Osteoblast (primary cell): ENCODE data around the gene SMIM45.

Experiments used
- DNase-seq: peaks from one replicate; pipeline ENCODE4 v3.0.0; 2011; ENCODE audit warnings: low spot score, mixed read lengths; ENCODE audit not compliant: insufficient read length; ENCODE audit errors: missing footprints
- H2AFZ ChIP-seq: 2 replicates; pipeline ENCODE4 v1.6.0; 2011; ENCODE audit warnings: mild to moderate bottlenecking, low read length
- H3K27ac ChIP-seq: 2 replicates; pipeline ENCODE4 v1.5.1; 2011; ENCODE audit warnings: mild to moderate bottlenecking, low read depth, low read length, moderate library complexity
- H3K27me3 ChIP-seq: 2 replicates; pipeline ENCODE4 v1.6.0; 2012; ENCODE audit warnings: mild to moderate bottlenecking, control low read depth, inconsistent platforms, low read length, moderate library complexity; ENCODE audit not compliant: insufficient read depth
- H3K36me3 ChIP-seq: 2 replicates; pipeline ENCODE4 v1.5.1; 2011; ENCODE audit warnings: mild to moderate bottlenecking, low read length, control low read depth, moderate library complexity; ENCODE audit not compliant: insufficient read depth
- H3K4me1 ChIP-seq: 2 replicates; pipeline ENCODE4 v1.5.1; 2011; ENCODE audit warnings: mild to moderate bottlenecking, low read length, control low read depth, moderate library complexity; ENCODE audit not compliant: insufficient read depth
- H3K4me2 ChIP-seq: 2 replicates; pipeline ENCODE4 v1.6.0; 2011; ENCODE audit warnings: mild to moderate bottlenecking, low read length; ENCODE audit not compliant: insufficient read depth
- H3K4me3 ChIP-seq: fragments of 200-600 bp; sonication (generic); 3 replicates; pipeline ENCODE4 v1.5.1; 2012; ENCODE audit warnings: mild to moderate bottlenecking, low read length, inconsistent platforms; ENCODE audit not compliant: insufficient read depth
- H3K79me2 ChIP-seq: 2 replicates; pipeline ENCODE4 v1.6.0; 2012; ENCODE audit warnings: mild to moderate bottlenecking, low read length, control low read depth, inconsistent platforms; ENCODE audit not compliant: insufficient read depth
- H3K9me3 ChIP-seq: 2 replicates; pipeline ENCODE4 v1.5.1; 2011; ENCODE audit warnings: low read depth, low read length, control low read depth
- H4K20me1 ChIP-seq: 2 replicates; pipeline ENCODE4 v1.6.0; 2012; ENCODE audit warnings: mild to moderate bottlenecking, low read length, control low read depth; ENCODE audit not compliant: insufficient read depth
- TF ChIP-seq, protein P1 (sequence below): IDR thresholded peaks from 2 replicates; pipeline ENCODE4 v1.5.1; 2011; ENCODE audit warnings: mild to moderate bottlenecking, low read depth, low read length, moderate library complexity; ENCODE audit errors: extremely low read depth

SMIM45 gene

DNA sequence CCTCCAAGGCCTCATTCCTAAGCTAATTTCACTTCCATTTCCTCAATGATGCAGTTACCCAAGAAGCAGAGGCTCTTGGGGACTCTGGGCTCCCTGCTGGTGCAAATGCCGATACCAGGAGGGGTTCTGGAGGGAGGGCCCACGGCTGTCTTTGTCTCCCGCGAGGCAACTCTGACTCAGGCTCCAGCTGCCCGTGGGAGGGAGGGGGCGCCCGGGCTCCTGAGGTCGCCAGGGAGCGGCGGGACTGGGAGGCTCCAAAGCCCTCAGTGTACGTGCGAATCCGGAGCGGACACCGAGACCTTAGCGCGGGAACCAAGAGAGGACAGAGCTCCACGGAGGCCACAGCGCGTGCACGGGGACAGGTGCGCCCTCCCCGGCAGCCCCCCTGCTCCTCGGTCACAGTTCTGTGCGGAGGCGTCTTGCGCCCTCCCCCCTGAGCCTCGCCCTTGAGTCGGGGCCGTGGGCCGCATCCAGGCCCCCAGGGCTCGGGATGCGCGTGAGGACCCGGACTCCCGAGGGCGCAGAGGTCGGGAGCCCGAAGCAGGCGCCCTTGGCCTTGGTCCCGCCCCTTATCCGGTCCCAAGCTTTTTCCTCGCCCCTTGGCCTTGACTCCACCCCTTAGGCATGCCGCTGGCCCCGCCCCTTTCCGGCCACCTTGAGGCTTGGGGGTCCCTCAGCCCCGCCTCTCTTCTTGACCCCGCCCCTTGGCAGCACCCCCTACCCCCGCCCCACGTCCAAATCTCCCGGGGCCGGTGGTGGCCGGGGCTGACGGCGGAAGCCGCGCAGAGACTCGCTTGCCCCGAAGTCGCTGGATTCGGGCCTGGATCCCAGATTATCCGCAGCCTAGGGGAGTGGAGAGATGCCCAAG is 32.4 kb upstream of the SMIM45 start:
- Histone ChIP-seq H3K4me3 (peak overlapping the region; percentile 73), H3K4me1 (peaks cover 10% of the 10 kb centered on the region), H3K36me3 (no peaks in the 10 kb centered on the region), H3K9me3 (no peaks in the 10 kb centered on the region), H4K20me1 (no peaks in the 10 kb centered on the region), H3K79me2 (no peaks in the 10 kb centered on the region), H3K27me3 (peaks cover 26% of the 10 kb centered on the region), H3K27ac (no peak overlapping the region), H3K4me2 (peak overlapping the region; percentile 89), H2AFZ (peak overlapping the region; percentile 82)
- DNase-seq, result peak; percentile 97
- TF ChIP-seq, protein P1, sequence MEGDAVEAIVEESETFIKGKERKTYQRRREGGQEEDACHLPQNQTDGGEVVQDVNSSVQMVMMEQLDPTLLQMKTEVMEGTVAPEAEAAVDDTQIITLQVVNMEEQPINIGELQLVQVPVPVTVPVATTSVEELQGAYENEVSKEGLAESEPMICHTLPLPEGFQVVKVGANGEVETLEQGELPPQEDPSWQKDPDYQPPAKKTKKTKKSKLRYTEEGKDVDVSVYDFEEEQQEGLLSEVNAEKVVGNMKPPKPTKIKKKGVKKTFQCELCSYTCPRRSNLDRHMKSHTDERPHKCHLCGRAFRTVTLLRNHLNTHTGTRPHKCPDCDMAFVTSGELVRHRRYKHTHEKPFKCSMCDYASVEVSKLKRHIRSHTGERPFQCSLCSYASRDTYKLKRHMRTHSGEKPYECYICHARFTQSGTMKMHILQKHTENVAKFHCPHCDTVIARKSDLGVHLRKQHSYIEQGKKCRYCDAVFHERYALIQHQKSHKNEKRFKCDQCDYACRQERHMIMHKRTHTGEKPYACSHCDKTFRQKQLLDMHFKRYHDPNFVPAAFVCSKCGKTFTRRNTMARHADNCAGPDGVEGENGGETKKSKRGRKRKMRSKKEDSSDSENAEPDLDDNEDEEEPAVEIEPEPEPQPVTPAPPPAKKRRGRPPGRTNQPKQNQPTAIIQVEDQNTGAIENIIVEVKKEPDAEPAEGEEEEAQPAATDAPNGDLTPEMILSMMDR, result no peak

DNA sequence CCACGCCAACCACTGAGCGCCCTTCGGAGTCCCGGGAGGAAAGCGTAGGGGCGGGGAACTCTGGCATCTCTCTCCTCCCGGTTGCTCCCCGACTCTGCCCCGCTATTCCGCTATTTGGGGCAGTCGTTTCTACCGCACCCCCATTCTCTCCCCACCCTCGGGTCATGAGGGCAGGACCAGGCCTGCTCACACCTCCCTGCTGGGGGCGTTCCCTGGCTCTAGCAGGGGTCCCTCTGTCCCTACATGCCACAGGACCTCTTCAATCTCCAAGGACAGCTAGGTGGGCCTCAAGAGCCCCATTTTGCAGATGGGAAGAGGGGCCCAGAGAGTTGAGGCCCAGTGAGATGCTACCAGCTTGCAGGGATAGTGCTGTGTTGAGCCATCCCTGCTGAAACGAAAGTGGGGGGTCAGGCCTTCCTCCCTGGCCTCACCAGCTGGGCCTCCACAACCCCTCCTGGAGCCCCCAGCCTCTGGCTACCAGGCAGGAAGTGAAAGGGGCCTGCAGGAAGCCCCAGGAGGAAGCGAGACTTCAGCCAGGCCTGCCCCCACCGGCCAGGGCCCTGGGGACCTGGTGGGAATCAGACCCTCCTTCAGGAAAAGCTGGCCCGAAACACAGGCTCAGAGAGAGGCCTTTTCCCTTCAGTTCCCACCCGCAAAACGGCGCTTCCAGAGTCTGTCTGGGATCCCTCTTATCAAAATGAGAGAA is 31.5 kb upstream of the SMIM45 start:
- H3K27ac ChIP-seq, result no peak overlapping the region
- DNase-seq, result peak; percentile 78
- H4K20me1 ChIP-seq, result no peaks in the 10 kb centered on the region
- H3K9me3 ChIP-seq, result no peaks in the 10 kb centered on the region
- H3K79me2 ChIP-seq, result no peaks in the 10 kb centered on the region
- H2AFZ ChIP-seq, result peak overlapping the region; percentile 62
- peak overlapping the region; percentile 73 for H3K4me3 ChIP-seq
- no peaks in the 10 kb centered on the region for H3K36me3 ChIP-seq
- peaks cover 23% of the 10 kb centered on the region for H3K27me3 ChIP-seq
- H3K4me2 ChIP-seq, result peak overlapping the region; percentile 89
- TF ChIP-seq, protein P1, result no peak
- H3K4me1 ChIP-seq, result peaks cover 10% of the 10 kb centered on the region

DNA sequence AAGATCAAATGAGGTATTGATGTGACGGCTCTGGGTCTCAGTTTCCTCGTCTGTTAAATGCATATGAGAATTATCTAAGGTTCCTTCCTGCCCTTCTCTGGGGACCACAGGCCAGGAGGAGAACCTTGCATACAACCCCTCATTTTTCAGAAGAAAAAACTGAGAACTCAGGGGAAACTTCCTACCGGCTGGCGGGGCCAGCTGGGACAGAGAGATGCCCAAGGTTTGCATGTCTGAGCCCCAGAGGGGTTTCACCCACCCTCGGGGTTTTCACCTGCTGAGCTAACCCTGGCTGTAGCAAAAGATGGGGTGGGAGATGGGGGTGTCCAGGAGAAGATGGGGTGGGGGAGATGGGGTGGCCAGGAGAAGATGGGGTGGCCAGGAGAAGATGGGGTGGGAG is 29.6 kb upstream of the SMIM45 start:
- Histone ChIP-seq H3K4me3 (no peak overlapping the region), H3K9me3 (no peaks in the 10 kb centered on the region), H4K20me1 (no peaks in the 10 kb centered on the region), H3K27me3 (peaks cover 13% of the 10 kb centered on the region), H2AFZ (no peak overlapping the region), H3K4me1 (peaks cover 10% of the 10 kb centered on the region), H3K36me3 (no peaks in the 10 kb centered on the region), H3K27ac (no peak overlapping the region), H3K4me2 (no peak overlapping the region), H3K79me2 (no peaks in the 10 kb centered on the region)
- peak; percentile 58 for DNase-seq
- TF ChIP-seq, protein P1, result no peak

DNA sequence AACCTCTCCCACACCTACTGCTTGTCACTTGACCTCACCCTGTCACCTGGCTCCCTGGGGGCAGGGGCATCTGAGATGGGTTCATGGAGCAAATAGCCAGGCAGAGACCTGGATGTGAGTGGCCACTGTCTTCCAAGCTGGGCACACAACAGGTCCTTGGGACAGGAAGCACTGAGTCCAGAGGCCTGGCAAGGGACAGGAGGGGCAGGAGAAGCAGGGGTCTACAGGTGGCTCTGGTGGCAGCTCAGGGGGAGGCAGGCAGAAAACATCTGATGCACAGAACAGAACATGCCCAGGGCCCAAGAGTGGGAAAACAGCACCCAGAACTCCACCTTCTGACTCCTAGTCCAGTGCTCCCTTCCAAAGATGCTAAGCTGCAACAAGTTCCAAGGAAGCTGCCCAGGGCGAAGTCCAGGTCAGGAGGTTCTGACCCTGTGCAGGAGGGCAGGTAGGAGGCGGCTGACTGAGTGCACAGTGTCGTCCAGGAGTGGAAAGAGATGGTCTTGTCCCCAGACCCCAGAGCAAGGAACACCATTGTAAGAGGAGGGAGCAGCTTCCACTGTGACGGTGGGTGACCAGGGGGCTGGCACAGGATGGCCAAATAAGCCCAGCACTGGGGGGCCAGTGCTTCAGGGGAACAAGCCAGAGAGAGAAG is 28.9 kb upstream of the SMIM45 start:
- no peaks in the 10 kb centered on the region for H3K36me3 ChIP-seq
- no peaks in the 10 kb centered on the region for H3K79me2 ChIP-seq
- H3K27ac ChIP-seq, result no peak overlapping the region
- no peak overlapping the region for H2AFZ ChIP-seq
- peaks cover 12% of the 10 kb centered on the region for H3K27me3 ChIP-seq
- peak; percentile 59 for DNase-seq
- no peak overlapping the region for H3K4me2 ChIP-seq
- TF ChIP-seq, protein P1, result no peak
- no peak overlapping the region for H3K4me3 ChIP-seq
- H3K4me1 ChIP-seq, result peaks cover 8% of the 10 kb centered on the region
- no peaks in the 10 kb centered on the region for H4K20me1 ChIP-seq
- no peaks in the 10 kb centered on the region for H3K9me3 ChIP-seq
